Epithelial cell of proximal tubule (primary cell): ENCODE data around the gene POMGNT2. TPM values are rescaled to one million over a fixed set of nuclear protein-coding genes. Genes with fewer than 3 reads are reported as not detected.
"Not testable (repeated sequence)": the region's sequence is repeated elsewhere in the genome, so short reads cannot be mapped to it uniquely, and the experiment has no call there.

Source experiments
- DNase-seq: peaks from one replicate; pipeline ENCODE4 v3.0.0-alpha.2; 2011; ENCODE audit warnings: low read depth
- H3K4me3 ChIP-seq: 2 replicates; pipeline ENCODE4 v1.5.1; 2011; ENCODE audit warnings: low read depth, mild to moderate bottlenecking, low read length
- total RNA-seq: library from RNA; depleted of rRNA; stranded (reverse); fragments of >200 nt; gene quantifications from 2 replicates; pipeline ENCODE4 v1.2.3, GENCODE V29; 2015
- TF ChIP-seq, protein P1 (sequence below): conservative IDR thresholded peaks from 2 replicates; pipeline ENCODE4 v1.5.1; 2012; ENCODE audit warnings: low read depth, mild to moderate bottlenecking, low read length

The POMGNT2 gene
- total RNA-seq, 1 donor from 2014 or later: 16.1 TPM

- no peak overlapping the region for H3K4me3 ChIP-seq
- TF ChIP-seq, protein P1, sequence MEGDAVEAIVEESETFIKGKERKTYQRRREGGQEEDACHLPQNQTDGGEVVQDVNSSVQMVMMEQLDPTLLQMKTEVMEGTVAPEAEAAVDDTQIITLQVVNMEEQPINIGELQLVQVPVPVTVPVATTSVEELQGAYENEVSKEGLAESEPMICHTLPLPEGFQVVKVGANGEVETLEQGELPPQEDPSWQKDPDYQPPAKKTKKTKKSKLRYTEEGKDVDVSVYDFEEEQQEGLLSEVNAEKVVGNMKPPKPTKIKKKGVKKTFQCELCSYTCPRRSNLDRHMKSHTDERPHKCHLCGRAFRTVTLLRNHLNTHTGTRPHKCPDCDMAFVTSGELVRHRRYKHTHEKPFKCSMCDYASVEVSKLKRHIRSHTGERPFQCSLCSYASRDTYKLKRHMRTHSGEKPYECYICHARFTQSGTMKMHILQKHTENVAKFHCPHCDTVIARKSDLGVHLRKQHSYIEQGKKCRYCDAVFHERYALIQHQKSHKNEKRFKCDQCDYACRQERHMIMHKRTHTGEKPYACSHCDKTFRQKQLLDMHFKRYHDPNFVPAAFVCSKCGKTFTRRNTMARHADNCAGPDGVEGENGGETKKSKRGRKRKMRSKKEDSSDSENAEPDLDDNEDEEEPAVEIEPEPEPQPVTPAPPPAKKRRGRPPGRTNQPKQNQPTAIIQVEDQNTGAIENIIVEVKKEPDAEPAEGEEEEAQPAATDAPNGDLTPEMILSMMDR: no peak
Measured at GRCh38 chr3:43073116-43073835, 32.6 kb downstream of the POMGNT2 start.

DNA sequence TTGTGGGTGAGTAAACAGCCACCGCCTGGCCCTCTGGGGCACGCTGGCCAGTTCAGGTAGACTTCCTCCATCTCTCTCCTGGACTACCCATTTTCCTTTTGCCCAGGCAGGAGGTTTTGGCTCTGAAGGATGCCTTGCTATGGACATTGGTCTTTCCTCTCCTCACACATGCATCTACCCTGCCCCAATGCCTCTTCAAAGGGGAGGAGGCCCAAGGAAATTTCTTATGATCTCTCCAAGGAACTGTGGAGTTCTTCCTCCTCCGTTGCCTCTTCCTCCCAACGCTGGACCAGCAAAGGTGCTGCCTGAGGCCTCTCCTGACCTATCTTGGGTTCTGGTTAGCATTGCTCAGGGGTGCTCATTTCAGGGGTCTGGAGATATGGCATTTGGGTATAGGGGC, 33.5 kb downstream of the POMGNT2 start:
- no peak for DNase-seq
- TF ChIP-seq, protein P1: no peak

More at GRCh38 chr3:43073116-43073835, 32.6 kb downstream of the POMGNT2 start:
- DNase-seq: no peak

DNA sequence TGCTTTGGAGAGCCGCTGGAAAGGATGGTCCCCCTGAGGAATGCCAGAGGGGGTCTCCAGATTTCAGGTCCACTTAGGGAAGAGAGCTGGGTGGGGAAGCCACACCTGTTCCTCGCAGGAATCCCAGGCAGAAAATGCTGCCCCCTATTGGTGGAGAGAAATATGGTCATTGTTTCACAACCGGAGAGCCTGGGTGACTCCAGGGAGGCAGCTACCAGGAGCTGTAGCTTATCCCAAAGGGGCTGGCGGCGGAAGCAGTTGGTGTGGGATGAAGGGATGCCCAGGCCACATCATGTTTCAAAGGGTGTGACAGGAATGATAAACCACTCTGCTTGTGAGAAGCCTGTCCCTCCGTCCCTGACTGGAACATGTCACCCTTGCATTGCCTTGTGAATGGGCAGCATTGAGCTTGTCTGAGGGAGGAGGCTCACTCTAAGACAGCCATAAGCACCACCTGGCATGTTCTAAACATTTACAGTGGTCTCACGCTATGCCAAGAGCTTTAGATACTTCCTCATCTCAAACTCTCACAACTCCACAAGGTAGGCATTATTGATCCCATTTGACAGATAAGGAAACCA, 34.5 kb downstream of the POMGNT2 start:
- no peak overlapping the region for H3K4me3 ChIP-seq
- DNase-seq: no peak
- TF ChIP-seq, protein P1: peak; percentile 66

More for the DNA sequence above, 33.5 kb downstream of the POMGNT2 start:
- H3K4me3 ChIP-seq: no peak overlapping the region

- H3K4me3 ChIP-seq: not testable (repeated sequence)
Measured at GRCh38 chr3:43070670-43071069, 35.2 kb downstream of the POMGNT2 start.

DNA sequence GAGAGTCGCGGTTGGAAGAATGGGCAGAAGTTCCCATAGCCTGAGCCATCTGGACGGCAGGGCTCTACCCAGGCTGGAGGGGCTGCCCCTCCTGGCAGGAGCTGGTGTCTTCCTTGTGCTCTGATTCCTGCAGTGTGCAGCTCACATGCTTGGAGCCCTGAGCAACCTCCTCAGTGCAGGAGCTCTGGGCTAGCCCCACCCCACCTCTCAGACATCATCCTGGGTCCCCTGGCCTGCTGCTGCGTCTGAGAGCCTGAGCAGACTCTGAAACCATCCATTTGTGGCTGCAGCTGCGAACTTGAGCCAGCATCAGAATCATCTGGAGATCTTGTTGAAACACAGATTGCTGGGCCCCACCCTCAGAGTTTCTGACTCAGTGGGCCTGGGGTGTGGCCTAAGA, 42.8 kb downstream of the POMGNT2 start:
- H3K4me3 ChIP-seq: no peak overlapping the region
- TF ChIP-seq, protein P1: no peak
- no peak for DNase-seq

More at GRCh38 chr3:43070670-43071069, 35.2 kb downstream of the POMGNT2 start:
- DNase-seq: not testable (repeated sequence)

- no peak for DNase-seq
- H3K4me3 ChIP-seq: no peak overlapping the region
- TF ChIP-seq, protein P1: no peak
Measured at GRCh38 chr3:43062564-43063040, 43.3 kb downstream of the POMGNT2 start.

- TF ChIP-seq, protein P1: no peak
- no peak overlapping the region for H3K4me3 ChIP-seq
- DNase-seq: no peak
Measured at GRCh38 chr3:43062040-43062563, 43.8 kb downstream of the POMGNT2 start.
